ENCODE measurements around the gene FAP.

The FAP gene

GRCh38 chr2:162184821-162185450 lies 58.3 kb downstream of the FAP start:
- DNase-seq: no peak

GRCh38 chr2:162184359-162184758 lies 58.9 kb downstream of the FAP start:
- no peak for DNase-seq

DNA sequence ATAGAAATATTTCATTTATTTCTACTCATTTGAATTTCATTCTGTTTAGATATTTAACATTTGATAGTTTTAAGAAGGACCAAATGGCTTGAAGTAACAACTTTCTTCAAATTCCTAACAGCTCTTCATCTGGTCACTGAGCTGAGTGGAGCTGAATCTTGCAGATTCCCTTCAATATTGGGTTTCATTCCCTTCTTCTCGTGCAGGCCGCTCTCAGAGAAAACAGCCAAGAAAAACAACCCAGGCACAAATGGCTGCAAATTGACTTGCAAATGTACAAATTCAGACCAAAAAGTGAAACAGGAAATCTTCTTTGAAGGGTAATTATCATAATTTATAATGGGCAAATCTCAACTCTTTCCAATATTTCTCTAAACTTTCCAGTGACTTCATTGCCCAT lies 60.9 kb downstream of the FAP start:
- DNase-seq: no peak

DNA sequence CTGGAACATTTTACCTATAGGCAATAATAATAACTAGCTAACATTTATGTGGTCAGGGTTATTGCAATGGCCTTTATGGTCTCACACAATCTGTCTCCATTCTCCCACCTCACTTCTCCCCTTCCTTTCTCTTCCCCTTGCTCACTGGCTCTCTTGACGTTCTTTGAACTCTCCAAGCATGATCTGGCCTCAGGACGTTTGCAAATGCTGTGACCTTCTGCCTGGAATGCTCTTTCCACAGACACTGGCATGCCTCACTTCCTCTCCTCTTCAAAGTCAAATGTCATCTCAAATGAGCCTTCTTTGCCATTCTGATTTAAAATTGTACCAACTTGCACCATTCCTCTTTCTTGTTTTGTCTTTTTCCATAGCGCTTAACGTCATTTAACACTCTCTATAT lies 65.9 kb downstream of the FAP start:
- DNase-seq: no peak

DNA sequence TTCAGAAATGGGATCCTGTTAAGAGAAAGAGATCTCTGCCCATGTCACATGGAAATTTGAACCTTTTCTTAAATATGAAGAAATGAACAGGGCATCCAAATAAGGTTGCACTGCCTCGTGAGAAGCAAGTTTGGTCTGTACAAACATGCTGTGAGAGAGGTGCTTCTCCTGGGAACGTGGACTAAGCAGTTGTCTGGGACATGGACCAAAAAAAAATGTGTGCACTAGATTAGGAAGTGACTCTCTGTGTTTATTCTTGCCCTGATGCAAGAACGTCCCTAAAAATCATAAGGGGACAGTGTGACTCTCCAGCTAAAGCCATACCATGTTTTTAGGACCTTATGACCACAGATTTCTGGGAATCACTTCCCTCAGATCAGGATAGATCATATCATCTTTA lies 67.5 kb downstream of the FAP start:
- DNase-seq: no peak

GRCh38 chr2:162174746-162175145 lies 68.5 kb downstream of the FAP start:
- DNase-seq: no peak

DNA sequence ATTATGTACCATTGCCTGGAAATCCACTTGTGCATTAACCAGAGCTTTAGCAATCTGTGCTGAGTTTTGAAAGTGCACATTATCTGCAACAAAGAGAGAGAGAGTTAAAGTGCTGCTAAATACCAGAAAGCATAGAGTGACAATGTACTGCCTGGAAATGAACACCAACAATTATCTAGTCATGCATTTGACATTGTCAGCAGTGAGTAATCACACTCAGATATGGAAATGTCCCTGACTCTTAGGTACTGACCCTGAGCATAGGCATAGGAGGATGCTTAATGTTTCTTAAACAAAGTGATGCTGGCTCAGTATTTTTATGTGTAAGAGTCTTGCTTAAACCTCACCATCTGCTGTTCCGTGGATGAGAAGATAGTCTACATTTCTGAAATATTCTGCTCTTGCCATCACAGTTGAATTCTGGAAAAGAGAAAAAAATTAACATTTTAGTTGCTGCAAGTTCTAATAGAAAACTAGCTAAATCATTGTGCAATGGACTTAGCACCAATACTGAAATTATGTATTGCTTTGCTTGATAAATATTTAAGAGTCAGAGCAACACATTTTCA lies 70.4 kb downstream of the FAP start:
- DNase-seq: peak; percentile 4

- no peak for DNase-seq
Measured at GRCh38 chr2:162166745-162167144, 76.5 kb downstream of the FAP start.

DNA sequence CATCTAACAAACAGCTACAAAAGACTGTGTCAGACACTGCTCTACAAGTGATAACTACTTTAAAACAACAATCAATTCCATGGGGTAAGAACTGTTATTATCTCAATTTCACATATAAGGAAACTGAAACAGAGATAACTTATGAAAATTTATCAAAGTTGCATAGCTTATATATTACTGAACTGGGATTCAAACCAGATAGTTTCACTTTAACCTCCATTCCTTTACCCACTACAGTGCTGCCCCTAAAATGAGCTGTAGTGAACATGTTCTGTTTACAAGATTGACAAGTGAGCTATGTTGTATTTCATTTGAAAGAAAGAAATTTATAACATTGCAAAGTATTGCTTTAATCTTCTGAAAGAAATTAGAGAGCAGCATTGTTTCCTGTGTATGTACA lies 77.1 kb downstream of the FAP start:
- DNase-seq: no peak

DNA sequence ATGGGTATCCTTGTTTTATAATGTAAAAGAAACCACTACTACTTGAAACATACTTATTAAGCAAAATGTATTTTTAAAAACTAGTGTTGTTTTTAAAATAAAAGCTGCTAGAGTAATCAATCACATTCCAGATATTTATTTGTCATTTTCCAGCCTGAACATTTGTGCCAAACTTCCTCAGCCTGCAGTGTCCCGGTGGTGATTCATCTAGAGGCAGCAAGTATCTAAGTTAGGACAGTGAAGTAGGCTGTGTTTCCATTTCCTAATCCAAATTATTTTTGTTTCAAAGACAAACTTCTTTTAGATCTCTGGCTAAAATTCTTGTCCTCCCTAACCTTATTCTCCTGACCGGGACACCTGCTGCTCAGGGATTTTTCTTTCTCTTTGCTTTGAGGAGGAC lies 78.4 kb downstream of the FAP start:
- DNase-seq: no peak

GRCh38 chr2:162159446-162159845 lies 83.8 kb downstream of the FAP start:
- DNase-seq: no peak

- no peak for DNase-seq
Measured at GRCh38 chr2:162156149-162156548, 87.1 kb downstream of the FAP start.

GRCh38 chr2:162155093-162155492 lies 88.2 kb downstream of the FAP start:
- DNase-seq: no peak

DNA sequence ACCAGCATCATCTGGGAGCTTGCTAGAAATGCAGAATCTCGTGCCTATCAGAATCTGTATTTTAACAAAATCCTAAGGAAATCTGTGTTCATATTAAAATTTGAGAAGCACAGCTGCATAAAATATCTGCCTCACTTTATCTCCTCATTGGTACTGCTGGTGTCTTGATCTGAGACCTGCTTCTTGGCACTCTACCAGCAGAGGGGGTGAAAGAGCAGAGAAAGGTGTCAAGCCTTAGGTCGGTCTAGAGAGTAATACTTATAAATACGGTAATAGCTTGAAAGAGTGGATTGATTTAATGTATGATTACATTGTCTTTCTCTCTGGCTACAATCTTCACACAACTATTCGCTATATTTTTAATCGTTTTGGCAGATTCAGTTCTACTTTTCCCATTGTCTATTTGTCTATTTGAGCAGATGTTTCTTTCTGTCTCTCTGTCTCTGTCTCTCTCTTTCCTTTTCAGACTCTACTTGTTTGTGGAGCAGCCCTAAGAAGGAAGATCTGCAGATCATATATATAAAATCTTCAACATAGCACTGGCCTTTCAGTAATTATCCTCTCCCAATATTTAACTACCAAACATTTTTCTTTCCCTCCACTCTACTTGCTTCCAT lies 89.5 kb downstream of the FAP start:
- peak; percentile 58 for DNase-seq

DNA sequence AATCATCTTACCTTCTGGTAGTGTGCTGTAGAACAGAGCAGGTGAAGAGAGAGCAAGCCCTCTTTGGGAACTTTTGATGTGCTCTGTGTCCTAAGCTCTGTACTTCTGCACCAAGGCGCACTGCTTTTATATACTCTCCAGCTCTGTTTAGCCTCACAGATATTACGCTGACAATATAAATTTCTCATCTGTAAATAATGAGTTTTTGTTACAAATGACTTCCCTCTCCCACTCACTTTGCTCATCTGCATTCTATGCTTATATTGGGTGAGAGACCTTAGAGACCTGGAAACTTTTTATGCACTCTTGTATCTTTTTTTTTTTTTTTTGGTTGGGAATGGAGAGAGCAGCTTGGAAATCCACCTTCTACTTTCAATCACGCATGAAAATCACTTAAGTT lies 91.1 kb downstream of the FAP start, which contains the start of gene GCG:
GCG (minus strand) TSS at position 101 of the 400 bp plus-strand sequence. CDS start 3,069 bp downstream, outside the sequence.
- DNase-seq: no peak

DNA sequence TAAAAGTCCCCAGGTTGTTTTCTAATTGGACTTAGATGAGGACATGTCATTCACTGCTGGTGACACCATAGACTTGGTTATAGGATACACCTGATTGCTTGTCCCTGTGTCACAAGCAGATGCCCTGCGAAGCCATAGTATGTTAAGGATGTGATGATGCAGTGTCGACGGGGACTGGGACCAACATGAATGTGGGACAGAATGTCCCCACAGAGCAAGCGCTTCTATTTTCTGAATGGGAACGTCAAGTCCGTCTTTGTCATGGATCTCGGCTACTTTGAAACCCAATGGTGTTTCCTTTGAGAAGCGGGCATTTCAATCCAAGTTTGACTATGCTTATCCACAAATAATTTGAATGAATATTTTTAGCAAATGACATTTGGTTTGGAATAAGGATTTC lies 93.3 kb downstream of the FAP start:
- no peak for DNase-seq

DNA sequence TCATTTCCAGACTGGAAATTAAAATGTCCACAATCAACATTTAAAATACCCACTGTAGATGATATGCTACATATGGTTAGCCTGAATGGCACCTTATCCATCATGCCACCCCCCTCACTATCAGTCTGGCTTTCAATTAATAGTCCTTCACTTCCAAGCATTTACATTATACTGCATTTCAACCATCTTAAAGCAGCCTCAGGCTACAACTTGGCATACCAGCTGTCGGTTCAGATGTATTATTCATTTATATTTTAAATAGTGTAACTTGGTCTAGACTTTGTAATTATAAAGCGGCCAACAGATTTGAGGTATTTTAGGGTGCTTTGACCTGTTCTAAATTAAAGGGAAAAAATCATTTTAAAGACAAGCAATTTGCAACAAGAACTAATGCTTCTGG lies 93.8 kb downstream of the FAP start:
- peak; percentile 5 for DNase-seq

DNA sequence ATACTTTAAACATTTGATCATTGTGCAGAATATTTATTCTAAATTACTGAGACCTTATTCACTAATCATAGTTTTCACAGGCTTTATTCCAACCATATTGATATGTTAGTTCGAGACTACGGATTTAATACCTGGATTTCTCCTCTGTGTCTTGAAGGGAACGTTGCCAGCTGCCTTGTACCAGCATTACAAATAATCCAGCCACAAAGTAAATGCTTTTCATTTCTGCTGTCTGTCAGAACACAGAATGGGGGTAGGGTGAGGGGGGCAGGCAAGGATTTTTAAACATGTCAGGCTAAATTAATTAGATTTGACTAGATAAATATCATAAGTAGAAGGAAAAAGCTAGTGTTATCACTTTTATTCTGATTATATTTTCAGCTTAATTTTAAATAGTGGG lies 94.3 kb downstream of the FAP start:
- no peak for DNase-seq

- no peak for DNase-seq
Measured at GRCh38 chr2:162143969-162144368, 99.3 kb downstream of the FAP start.

- no peak for DNase-seq
Measured at GRCh38 chr2:162138310-162138709, 104.9 kb downstream of the FAP start.

GRCh38 chr2:162127422-162127821 lies 115.8 kb downstream of the FAP start:
- no peak for DNase-seq

DNA sequence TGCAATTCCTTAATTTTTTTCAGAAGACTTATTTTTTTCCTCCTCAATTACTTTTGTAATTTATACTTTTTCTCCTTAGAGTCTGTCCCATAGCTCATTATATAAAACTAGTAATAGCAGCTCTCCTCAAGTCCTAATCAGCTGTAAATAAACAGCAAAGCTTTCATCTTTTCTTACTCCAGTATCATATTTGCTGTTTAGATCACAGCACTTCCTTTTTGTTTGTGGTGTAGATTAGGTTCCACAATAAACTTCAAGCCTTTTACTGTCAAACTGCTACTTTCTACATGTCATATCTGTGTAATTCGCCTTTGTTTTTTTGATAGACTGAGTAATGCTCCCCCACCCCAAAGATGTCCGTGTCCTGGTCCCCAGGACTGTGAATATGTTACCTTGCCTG lies 116.7 kb downstream of the FAP start:
- no peak for DNase-seq

- no peak for DNase-seq
Measured at GRCh38 chr2:162126111-162126519, 117.1 kb downstream of the FAP start.

DNA sequence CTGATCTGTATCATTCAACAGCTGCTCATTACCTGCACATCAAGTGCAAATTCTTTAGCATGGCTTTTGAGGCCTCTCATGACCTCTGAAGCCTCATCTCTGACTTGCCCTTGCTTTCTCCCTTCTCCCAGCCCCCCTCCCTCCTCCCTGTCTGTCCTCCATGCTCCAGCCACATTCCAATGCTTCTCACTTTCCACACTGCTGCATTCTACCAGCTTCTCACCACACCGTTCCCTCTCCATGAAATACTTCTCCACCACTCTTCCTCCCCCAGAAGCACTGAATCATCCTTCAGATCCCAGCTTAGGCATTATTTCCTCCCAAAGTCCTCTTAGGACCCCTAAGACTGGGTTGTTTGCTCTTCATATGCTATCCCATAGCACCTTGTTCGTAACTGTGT lies 118.1 kb downstream of the FAP start:
- DNase-seq: no peak

Data from NCI-H69 (cell line).